T-helper 9 cell (primary cell): ENCODE results near the gene NRSN2.

Source experiments
- DNase-seq: peaks from one replicate; pipeline ENCODE4 v3.0.0-alpha.2; 2020
- total RNA-seq, 2 donors: gene quantifications; one replicate each; lab custom pipeline; 2026; lab: John Stamatoyannopoulos, UW

NRSN2 gene, protein sequence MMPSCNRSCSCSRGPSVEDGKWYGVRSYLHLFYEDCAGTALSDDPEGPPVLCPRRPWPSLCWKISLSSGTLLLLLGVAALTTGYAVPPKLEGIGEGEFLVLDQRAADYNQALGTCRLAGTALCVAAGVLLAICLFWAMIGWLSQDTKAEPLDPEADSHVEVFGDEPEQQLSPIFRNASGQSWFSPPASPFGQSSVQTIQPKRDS
- total RNA-seq = 0.24 to 0.84 reads per million in 2 donors

DNA sequence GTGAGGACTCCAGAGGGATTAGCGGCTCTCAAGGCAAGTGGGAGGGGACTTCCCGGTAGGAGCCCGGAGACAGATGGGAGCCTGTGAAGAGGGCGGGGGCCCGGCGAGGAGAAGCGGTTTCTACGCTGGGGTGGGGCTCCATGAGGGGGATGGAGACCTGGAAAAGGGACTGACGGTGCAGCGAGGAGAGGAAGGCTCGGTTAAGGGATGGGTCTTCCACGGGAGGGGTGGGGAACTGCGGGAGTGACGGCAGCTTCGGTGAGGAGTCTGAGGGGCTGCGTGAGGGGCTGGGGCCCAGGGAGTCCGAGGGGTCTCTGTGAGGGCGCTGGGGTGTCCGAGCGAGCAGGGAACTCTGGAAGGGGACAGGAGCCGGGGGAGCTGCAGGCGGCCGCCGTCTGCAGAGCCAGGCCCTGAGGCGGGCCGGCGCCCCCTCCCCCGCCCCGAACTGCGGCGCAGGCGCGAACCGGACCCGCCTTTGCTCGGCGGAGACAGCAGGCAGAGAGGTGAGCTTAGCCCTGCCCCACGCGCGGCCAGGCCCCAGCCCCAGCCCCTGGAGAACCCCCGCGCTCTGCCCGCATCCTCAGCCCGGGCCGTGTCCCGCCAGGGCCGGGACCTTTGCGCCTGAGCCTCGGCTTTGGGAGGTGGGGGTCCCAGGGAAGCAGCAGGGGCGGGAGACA is at the start of gene NRSN2:
Gene NRSN2, plus strand, starts transcription at position 472 of the 677 bp plus-strand sequence. CDS start 2,533 bp downstream, outside the sequence.
- DNase-seq = no peak

- peak; percentile 16 for DNase-seq
Measured at GRCh38 chr20:297925-298775, 48.8 kb upstream of the NRSN2 start.

DNA sequence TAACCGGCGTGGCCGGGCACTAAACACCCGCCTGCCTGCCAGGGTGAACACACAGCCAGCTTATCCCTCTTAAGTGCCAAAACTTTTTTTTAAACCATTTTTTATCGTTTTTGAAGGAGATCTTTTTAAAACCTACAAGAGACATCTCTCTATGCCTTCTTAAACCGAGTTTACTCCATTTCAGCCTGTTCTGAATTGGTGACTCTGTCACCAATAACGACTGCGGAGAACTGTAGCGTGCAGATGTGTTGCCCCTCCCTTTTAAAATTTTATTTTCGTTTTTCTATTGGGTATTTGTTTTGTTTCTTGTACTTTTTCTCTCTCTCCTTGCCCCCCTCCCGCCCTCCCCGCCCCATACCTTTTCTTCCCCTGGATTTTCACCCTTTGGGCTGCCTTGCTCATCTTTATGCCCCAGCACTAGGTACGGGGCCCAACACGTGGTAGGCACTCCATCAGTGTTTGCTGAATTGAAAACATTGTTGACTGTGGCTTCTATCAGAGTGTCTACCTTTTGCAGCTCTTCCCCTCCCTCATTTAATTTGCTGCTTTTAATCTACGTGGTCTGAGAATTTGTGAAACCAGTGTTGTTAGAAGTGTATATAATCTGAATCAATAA is 48.0 kb upstream of the NRSN2 start:
- no peak for DNase-seq

DNA sequence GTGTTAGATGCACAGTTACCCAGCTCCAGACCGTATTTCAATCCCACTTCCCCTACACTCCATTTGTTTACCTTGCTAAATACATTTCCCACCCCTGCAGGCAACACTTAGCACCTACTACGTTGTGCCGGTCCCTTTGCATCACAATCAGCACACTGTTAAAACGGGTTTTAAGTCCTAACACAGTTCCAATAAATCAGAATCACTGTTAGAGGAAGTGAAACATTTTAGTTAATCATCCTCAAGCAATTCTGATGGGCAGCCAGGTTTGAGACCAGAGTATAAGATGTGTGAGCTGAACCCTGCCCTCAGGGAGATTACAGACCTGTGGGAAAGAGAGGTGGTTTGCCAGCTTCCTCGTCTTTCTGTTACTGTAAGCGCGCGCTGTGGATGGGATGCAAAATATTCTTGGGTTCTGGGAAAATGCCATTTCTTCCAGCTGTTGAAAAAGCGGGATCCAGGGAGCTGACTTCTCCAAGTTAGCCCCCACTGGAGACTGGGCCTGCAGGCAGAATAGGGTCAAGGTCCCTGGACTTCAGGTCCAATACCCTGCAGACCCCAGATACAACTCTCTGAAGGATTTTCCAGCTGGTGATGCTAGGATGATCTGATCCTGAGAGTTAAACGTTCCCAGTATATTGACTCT is 46.4 kb upstream of the NRSN2 start:
- DNase-seq = no peak

GRCh38 chr20:301886-302848 is 44.7 kb upstream of the NRSN2 start:
- DNase-seq = no peak

GRCh38 chr20:305745-306144 is 41.2 kb upstream of the NRSN2 start:
- no peak for DNase-seq

DNA sequence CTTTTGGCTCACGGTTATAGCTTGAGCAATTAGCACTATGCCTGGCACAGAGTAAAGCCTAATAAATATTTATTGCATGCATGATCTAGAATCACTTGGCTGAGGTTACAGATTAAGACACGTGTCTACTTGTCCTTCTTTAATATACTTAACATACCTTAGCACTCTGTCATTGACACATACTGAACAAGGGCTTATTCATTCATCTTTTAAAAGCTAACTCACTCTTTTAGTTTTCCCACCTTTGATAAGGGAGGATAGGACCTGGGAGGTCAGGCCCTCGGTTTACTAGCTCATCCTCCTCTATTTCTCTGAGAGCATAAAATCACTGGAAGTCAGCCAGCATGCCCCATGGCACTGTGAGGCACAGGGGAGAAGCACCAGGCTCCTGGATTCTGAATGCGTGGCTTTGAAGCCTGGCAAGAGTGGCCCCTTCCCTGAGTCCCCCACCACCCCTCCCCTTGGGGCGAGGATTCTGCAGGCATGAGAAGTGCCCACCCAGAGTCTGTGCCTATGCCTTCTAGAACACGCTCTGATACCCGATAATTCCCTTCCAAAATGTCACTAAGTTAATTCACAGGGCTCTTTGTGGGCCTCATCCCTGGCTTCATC is 38.4 kb upstream of the NRSN2 start:
- DNase-seq = no peak

DNA sequence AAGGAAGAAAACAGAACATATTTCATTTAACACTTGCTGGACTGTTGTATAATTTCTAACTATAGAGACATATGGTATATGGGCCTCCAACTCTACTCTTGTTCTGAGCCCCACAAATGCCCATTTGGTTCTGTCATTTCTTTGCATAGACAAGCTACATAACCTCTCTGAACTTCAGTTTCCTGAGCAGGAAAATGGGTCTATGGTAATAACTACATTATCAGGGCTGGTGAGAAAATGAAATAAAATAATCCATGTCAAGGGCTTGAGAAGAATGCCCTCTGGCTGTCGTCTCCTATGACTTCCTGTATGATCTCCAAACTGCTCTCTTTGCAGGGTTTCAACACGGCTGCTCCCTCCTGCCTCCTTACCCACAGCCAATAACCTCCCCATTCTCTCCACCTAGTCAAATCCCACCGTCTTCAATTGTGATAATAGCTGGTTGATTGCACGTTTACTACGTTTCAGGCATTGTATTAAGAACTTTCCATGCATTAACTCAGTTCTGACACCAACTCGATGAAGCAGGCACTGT is 37.5 kb upstream of the NRSN2 start:
- no peak for DNase-seq

GRCh38 chr20:309841-310644 is 36.9 kb upstream of the NRSN2 start:
- DNase-seq = peak; percentile 42

DNA sequence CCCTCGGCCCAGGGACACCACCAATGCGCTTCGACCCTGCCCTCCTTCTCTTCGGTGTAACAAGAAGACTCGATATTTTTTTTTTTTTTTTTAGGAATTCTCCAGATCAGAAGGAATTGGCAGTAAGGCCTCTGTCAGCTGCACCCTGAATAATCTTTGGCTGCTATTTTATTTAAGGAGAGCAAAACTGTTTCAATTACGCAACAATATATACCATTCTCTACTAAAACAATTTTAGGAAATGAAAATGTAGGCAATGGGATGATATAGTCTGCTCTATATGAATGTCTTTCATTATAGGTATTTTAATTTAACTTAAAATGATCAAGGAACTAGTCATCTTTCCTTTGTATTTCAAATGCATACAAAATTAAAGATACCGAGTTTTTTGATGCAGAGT is 36.3 kb upstream of the NRSN2 start:
- no peak for DNase-seq

- DNase-seq = no peak
Measured at GRCh38 chr20:311609-312008, 35.3 kb upstream of the NRSN2 start.

- no peak for DNase-seq
Measured at GRCh38 chr20:312067-312466, 34.8 kb upstream of the NRSN2 start.

GRCh38 chr20:312866-313265 is 34.0 kb upstream of the NRSN2 start:
- no peak for DNase-seq

GRCh38 chr20:313402-313801 is 33.5 kb upstream of the NRSN2 start:
- no peak for DNase-seq

DNA sequence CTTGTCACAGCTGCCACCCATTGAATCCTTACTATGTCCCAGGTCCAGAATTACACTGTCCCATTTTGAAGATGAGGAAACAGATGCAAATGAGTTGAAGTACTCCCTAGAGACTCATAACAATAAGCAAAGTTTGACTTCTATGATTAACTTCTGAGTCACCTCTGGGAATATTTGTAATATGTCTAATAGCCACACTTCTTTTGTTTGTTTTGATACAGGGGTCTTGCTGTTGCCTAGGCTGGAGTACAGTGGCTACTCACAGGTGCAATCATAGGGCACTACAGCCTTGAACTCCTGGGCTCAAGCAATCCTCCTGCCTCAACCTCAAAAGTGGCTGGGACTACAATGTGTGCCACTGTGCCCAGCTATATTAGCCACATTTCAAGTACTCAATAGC is 33.0 kb upstream of the NRSN2 start:
- DNase-seq = no peak

GRCh38 chr20:316316-317068 is 30.4 kb upstream of the NRSN2 start:
- DNase-seq = no peak

GRCh38 chr20:324177-325044 is 22.5 kb upstream of the NRSN2 start:
- DNase-seq = peak; percentile 85
